SK-N-SH treated with all-trans-retinoic acid at 6 μM for 48 hours (cell line): ENCODE data around the gene HLCS.

Experiments
- ATAC-seq: fragments of 200-7000 bp; cut with Tn5 transposase; 3 replicates; pipeline ENCODE4 v1.9.1; 2020; ENCODE audit warnings: mild to moderate bottlenecking, moderate library complexity
- ARNTL ChIP-seq: fragments of 450-650 bp; formaldehyde crosslinking; IDR thresholded peaks from 2 replicates; pipeline ENCODE4 v1.5.0; 2020; ENCODE audit warnings: low read depth, mild to moderate bottlenecking, moderate library complexity, borderline replicate concordance
- BACH2 ChIP-seq: fragments of 250-450 bp; sonication (Bioruptor Pico); IDR thresholded peaks from 2 replicates; pipeline ENCODE4 v1.9.0; 2021; ENCODE audit warnings: mild to moderate bottlenecking, borderline replicate concordance
- CREB5 ChIP-seq: fragments of 250-450 bp; sonication (Bioruptor Pico); IDR thresholded peaks from 2 replicates; pipeline ENCODE4 v1.5.1; 2020; ENCODE audit warnings: low read depth, mild to moderate bottlenecking, moderate library complexity
- CSDC2 ChIP-seq: fragments of 250-450 bp; sonication (Bioruptor Pico); IDR thresholded peaks from 2 replicates; pipeline ENCODE4 v1.5.0; 2020; ENCODE audit warnings: mild to moderate bottlenecking, moderate library complexity
- ESRRG ChIP-seq: fragments of 250-450 bp; sonication (Bioruptor Pico); IDR thresholded peaks from 2 replicates; pipeline ENCODE4 v1.6.1; 2021; ENCODE audit warnings: mild to moderate bottlenecking
- GLIS3 ChIP-seq: fragments of 250-450 bp; sonication (Bioruptor Pico); IDR thresholded peaks from 2 replicates; pipeline ENCODE4 v1.5.0; 2020; ENCODE audit warnings: mild to moderate bottlenecking, moderate library complexity
- OSR1 ChIP-seq: fragments of 250-450 bp; sonication (Bioruptor Pico); IDR thresholded peaks from 2 replicates; pipeline ENCODE4 v1.8.0; 2022; ENCODE audit warnings: moderate library complexity, mild to moderate bottlenecking, inconsistent platforms
- PATZ1 ChIP-seq: fragments of 250-450 bp; sonication (Bioruptor Pico); IDR thresholded peaks from 2 replicates; pipeline ENCODE4 v1.8.0; 2020; ENCODE audit warnings: mild to moderate bottlenecking, moderate library complexity, borderline replicate concordance
- POU6F1 ChIP-seq: fragments of 250-450 bp; sonication (Bioruptor Pico); IDR thresholded peaks from 2 replicates; pipeline ENCODE4 v1.8.0; 2021; ENCODE audit warnings: low read depth, mild to moderate bottlenecking, moderate library complexity, borderline replicate concordance
- PPARA ChIP-seq: fragments of 250-450 bp; sonication (Bioruptor Pico); IDR thresholded peaks from 2 replicates; pipeline ENCODE4 v1.5.0; 2020; ENCODE audit warnings: mild to moderate bottlenecking, borderline replicate concordance
- RARB ChIP-seq: fragments of 250-450 bp; sonication (Bioruptor Pico); IDR thresholded peaks from 2 replicates; pipeline ENCODE4 v1.8.0; 2021; ENCODE audit warnings: mild to moderate bottlenecking, moderate library complexity
- SNAI2 ChIP-seq: fragments of 250-450 bp; sonication (Bioruptor Pico); IDR thresholded peaks from 2 replicates; pipeline ENCODE4 v1.5.0; 2020; ENCODE audit warnings: mild to moderate bottlenecking, moderate library complexity
- TCF4 ChIP-seq: fragments of 250-450 bp; sonication (Bioruptor Pico); IDR thresholded peaks from 2 replicates; pipeline ENCODE4 v1.8.0; 2021; ENCODE audit warnings: mild to moderate bottlenecking, moderate library complexity, borderline replicate concordance
- TOX ChIP-seq: fragments of 250-450 bp; sonication (Bioruptor Pico); IDR thresholded peaks from 2 replicates; pipeline ENCODE4 v1.8.0; 2021; ENCODE audit warnings: mild to moderate bottlenecking, moderate library complexity, borderline replicate concordance
- TSHZ2 ChIP-seq: fragments of 250-450 bp; sonication (Bioruptor Pico); IDR thresholded peaks from 2 replicates; pipeline ENCODE4 v1.5.0; 2020; ENCODE audit warnings: mild to moderate bottlenecking, moderate library complexity
- ZC3H10 ChIP-seq: fragments of 250-450 bp; sonication (Bioruptor Pico); IDR thresholded peaks from 2 replicates; pipeline ENCODE4 v1.5.1; 2021; ENCODE audit warnings: mild to moderate bottlenecking, moderate library complexity
- ZFP3 ChIP-seq: fragments of 250-450 bp; sonication (Bioruptor Pico); IDR thresholded peaks from 2 replicates; pipeline ENCODE4 v1.5.0; 2020; ENCODE audit warnings: mild to moderate bottlenecking, moderate library complexity
- ZFP30 ChIP-seq: fragments of 450-650 bp; formaldehyde crosslinking; IDR thresholded peaks from 2 replicates; pipeline ENCODE4 v1.5.0; 2022; ENCODE audit warnings: mild to moderate bottlenecking, moderate library complexity
- ZNF565 ChIP-seq: fragments of 450-650 bp; formaldehyde crosslinking; conservative IDR thresholded peaks from 2 replicates; pipeline ENCODE4 v1.5.0; 2020; ENCODE audit warnings: low read depth, mild to moderate bottlenecking, moderate library complexity
- ZNF8 ChIP-seq: fragments of 450-650 bp; formaldehyde crosslinking; IDR thresholded peaks from 2 replicates; pipeline ENCODE4 v1.5.0; 2020; ENCODE audit warnings: mild to moderate bottlenecking, moderate library complexity
- TF ChIP-seq, protein P1 (sequence below): fragments of 250-450 bp; sonication (Bioruptor Pico); IDR thresholded peaks from 2 replicates; pipeline ENCODE4 v1.5.1; 2021; ENCODE audit warnings: mild to moderate bottlenecking, moderate library complexity

The HLCS gene

DNA sequence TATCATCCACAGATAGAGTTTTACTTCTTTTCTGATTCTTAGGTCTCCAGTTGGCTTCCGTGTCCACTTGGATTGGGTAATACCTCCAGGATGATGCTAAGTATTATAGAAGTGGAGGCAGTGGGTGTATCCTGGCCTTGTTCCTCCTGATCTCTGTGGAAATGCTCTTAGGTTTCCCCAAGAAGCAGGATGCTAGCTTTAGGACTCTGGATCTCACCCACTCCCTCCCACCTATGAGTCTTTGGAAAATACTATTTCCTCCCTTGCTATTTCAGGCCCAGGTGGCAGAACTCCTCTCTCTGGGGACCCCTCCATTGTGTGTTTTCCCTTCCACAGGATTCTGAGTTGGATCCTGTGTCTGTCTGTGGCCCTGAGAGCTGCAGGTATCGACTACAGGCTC, 180.9 kb downstream of the HLCS start:
- no peak for TF ChIP-seq CREB5
- TF ChIP-seq POU6F1 (CRISPR knock-in tag), result no peak
- TF ChIP-seq, protein P1, sequence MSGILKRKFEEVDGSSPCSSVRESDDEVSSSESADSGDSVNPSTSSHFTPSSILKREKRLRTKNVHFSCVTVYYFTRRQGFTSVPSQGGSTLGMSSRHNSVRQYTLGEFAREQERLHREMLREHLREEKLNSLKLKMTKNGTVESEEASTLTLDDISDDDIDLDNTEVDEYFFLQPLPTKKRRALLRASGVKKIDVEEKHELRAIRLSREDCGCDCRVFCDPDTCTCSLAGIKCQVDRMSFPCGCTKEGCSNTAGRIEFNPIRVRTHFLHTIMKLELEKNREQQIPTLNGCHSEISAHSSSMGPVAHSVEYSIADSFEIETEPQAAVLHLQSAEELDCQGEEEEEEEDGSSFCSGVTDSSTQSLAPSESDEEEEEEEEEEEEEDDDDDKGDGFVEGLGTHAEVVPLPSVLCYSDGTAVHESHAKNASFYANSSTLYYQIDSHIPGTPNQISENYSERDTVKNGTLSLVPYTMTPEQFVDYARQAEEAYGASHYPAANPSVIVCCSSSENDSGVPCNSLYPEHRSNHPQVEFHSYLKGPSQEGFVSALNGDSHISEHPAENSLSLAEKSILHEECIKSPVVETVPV, result no peak
- TF ChIP-seq PPARA (CRISPR knock-in tag), result no peak
- no peak for TF ChIP-seq SNAI2 (CRISPR knock-in tag)
- TF ChIP-seq OSR1 (CRISPR knock-in tag), result no peak
- TF ChIP-seq GLIS3 (CRISPR knock-in tag), result no peak
- TF ChIP-seq BACH2 (CRISPR knock-in tag), result no peak
- TF ChIP-seq ZNF8 (CRISPR knock-in tag), result no peak
- TF ChIP-seq RARB, result no peak
- no peak for TF ChIP-seq TOX
- TF ChIP-seq PATZ1, result no peak
- no peak for TF ChIP-seq ZFP30 (CRISPR knock-in tag)
- no peak for TF ChIP-seq ESRRG (CRISPR knock-in tag)
- no peak for TF ChIP-seq TCF4 (CRISPR knock-in tag)
- no peak for ATAC-seq

GRCh38 chr21:36784947-36785346, 181.5 kb downstream of the HLCS start:
- no peak for TF ChIP-seq OSR1 (CRISPR knock-in tag)
- TF ChIP-seq ZFP3 (CRISPR knock-in tag), result no peak
- TF ChIP-seq, protein P1, result no peak
- no peak for TF ChIP-seq ARNTL (CRISPR knock-in tag)
- no peak for TF ChIP-seq TCF4 (CRISPR knock-in tag)
- TF ChIP-seq ZNF565 (CRISPR knock-in tag), result no peak
- TF ChIP-seq ZNF8 (CRISPR knock-in tag), result no peak
- no peak for TF ChIP-seq SNAI2 (CRISPR knock-in tag)
- no peak for TF ChIP-seq GLIS3 (CRISPR knock-in tag)
- no peak for TF ChIP-seq CSDC2 (CRISPR knock-in tag)
- no peak for TF ChIP-seq BACH2 (CRISPR knock-in tag)
- TF ChIP-seq PATZ1, result no peak
- TF ChIP-seq ZC3H10 (CRISPR knock-in tag), result no peak
- no peak for TF ChIP-seq ZFP30 (CRISPR knock-in tag)
- TF ChIP-seq TSHZ2 (CRISPR knock-in tag), result no peak
- ATAC-seq, result no peak
